ENCODE data around the gene CHD9.

- TF ChIP-seq POU6F1 (CRISPR knock-in tag; IDR thresholded peaks at IDR 0.05; ENCODE audit: borderline replicate concordance, low read depth) = no peak
- no peak for TF ChIP-seq CSDC2 (CRISPR knock-in tag; IDR thresholded peaks at IDR 0.05)
- no peak for TF ChIP-seq CSRNP3 (CRISPR knock-in tag; IDR thresholded peaks at IDR 0.05)
- TF ChIP-seq ZNF565 (CRISPR knock-in tag; conservative IDR thresholded peaks at IDR 0.05; ENCODE audit: low read depth) = no peak
- TF ChIP-seq, protein P1, sequence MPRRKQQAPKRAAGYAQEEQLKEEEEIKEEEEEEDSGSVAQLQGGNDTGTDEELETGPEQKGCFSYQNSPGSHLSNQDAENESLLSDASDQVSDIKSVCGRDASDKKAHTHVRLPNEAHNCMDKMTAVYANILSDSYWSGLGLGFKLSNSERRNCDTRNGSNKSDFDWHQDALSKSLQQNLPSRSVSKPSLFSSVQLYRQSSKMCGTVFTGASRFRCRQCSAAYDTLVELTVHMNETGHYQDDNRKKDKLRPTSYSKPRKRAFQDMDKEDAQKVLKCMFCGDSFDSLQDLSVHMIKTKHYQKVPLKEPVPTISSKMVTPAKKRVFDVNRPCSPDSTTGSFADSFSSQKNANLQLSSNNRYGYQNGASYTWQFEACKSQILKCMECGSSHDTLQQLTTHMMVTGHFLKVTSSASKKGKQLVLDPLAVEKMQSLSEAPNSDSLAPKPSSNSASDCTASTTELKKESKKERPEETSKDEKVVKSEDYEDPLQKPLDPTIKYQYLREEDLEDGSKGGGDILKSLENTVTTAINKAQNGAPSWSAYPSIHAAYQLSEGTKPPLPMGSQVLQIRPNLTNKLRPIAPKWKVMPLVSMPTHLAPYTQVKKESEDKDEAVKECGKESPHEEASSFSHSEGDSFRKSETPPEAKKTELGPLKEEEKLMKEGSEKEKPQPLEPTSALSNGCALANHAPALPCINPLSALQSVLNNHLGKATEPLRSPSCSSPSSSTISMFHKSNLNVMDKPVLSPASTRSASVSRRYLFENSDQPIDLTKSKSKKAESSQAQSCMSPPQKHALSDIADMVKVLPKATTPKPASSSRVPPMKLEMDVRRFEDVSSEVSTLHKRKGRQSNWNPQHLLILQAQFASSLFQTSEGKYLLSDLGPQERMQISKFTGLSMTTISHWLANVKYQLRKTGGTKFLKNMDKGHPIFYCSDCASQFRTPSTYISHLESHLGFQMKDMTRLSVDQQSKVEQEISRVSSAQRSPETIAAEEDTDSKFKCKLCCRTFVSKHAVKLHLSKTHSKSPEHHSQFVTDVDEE (CRISPR knock-in tag; IDR thresholded peaks at IDR 0.05) = no peak
These were observed 147.6 kb downstream of the CHD9 start for GRCh38 chr16:53202398-53202797.

Measured in SK-N-SH treated with all-trans-retinoic acid at 6 μM for 48 hours (cell line).